ENCODE results near the gene COL15A1. TPM values are rescaled to one million over a fixed set of nuclear protein-coding genes. Genes with fewer than 3 reads are reported as not detected.

Gene COL15A1
- total RNA-seq, 1 experiment from 2014 or later, result 0.04 TPM

GRCh38 chr9:98955259-98955658, 11.6 kb downstream of the COL15A1 start:
- H3K4me1 ChIP-seq (ENCODE audit: insufficient read depth, low read length, poor library complexity, severe bottlenecking), result no peaks in the 10 kb centered on the region
- intact Hi-C loops (cut with micrococcal nuclease; ENCODE audit: unreplicated experiment), result no loop called here
- no peaks in the 10 kb centered on the region for H3K9me3 ChIP-seq (ENCODE audit: low read depth, low read length, poor library complexity, severe bottlenecking)
- no peaks in the 10 kb centered on the region for H3K27me3 ChIP-seq (replicated peaks; ENCODE audit: insufficient read depth, low read depth, low read length, poor library complexity)
- H3K27ac ChIP-seq (ENCODE audit: low read depth, low read length, poor library complexity, severe bottlenecking), result no peak overlapping the region
- ChIA-PET POLR2A (ENCODE audit: low non-redundant PET) (interaction anchor here (0.5 kb wide), 1 partner anchor 58 kb away, joined by 4 read pairs; no protein-coding TSS in a partner anchor), CTCF (no interaction called here)
- BruUV-seq (replicated peaks), result no TSS peak
- H3K4me3 ChIP-seq (ENCODE audit: low read depth, low read length, poor library complexity, severe bottlenecking), result no peak overlapping the region
- DNase-seq (ENCODE audit: low spot score), result no peak
- TF ChIP-seq EZH2 (IDR thresholded peaks at IDR 0.05; ENCODE audit: borderline replicate concordance, low read depth, low read length, poor library complexity, severe bottlenecking), result no peak
- TF ChIP-seq CTCF (conservative IDR thresholded peaks at IDR 0.05; ENCODE audit: low read depth, low read length), result no peak
- H3K36me3 ChIP-seq (ENCODE audit: insufficient read depth, low read length, poor library complexity, severe bottlenecking), result no peaks in the 10 kb centered on the region

GRCh38 chr9:98957826-98958225, 14.1 kb downstream of the COL15A1 start:
- intact Hi-C loops (cut with micrococcal nuclease; ENCODE audit: unreplicated experiment), result no loop called here
- no peaks in the 10 kb centered on the region for H3K27me3 ChIP-seq (replicated peaks; ENCODE audit: insufficient read depth, low read depth, low read length, poor library complexity)
- DNase-seq (ENCODE audit: low spot score), result no peak
- no TSS peak for BruUV-seq (replicated peaks)
- H3K4me3 ChIP-seq (ENCODE audit: low read depth, low read length, poor library complexity, severe bottlenecking), result no peak overlapping the region
- H3K36me3 ChIP-seq (ENCODE audit: insufficient read depth, low read length, poor library complexity, severe bottlenecking), result no peaks in the 10 kb centered on the region
- ChIA-PET CTCF (no interaction called here), POLR2A (ENCODE audit: low non-redundant PET) (no interaction called here)
- no peak overlapping the region for H3K27ac ChIP-seq (ENCODE audit: low read depth, low read length, poor library complexity, severe bottlenecking)
- no peak for TF ChIP-seq CTCF (conservative IDR thresholded peaks at IDR 0.05; ENCODE audit: low read depth, low read length)
- TF ChIP-seq EZH2 (IDR thresholded peaks at IDR 0.05; ENCODE audit: borderline replicate concordance, low read depth, low read length, poor library complexity, severe bottlenecking), result no peak
- no peaks in the 10 kb centered on the region for H3K9me3 ChIP-seq (ENCODE audit: low read depth, low read length, poor library complexity, severe bottlenecking)
- no peaks in the 10 kb centered on the region for H3K4me1 ChIP-seq (ENCODE audit: insufficient read depth, low read length, poor library complexity, severe bottlenecking)

GRCh38 chr9:98958271-98958984, 14.7 kb downstream of the COL15A1 start:
- no peaks in the 10 kb centered on the region for H3K4me1 ChIP-seq (ENCODE audit: insufficient read depth, low read length, poor library complexity, severe bottlenecking)
- CTCF ChIA-PET, result interaction anchor here (0.6 kb wide), 1 partner anchor 731 kb away, joined by 7 read pairs; no protein-coding TSS in a partner anchor
- no peaks in the 10 kb centered on the region for H3K36me3 ChIP-seq (ENCODE audit: insufficient read depth, low read length, poor library complexity, severe bottlenecking)
- no peaks in the 10 kb centered on the region for H3K9me3 ChIP-seq (ENCODE audit: low read depth, low read length, poor library complexity, severe bottlenecking)
- DNase-seq (ENCODE audit: low spot score), result no peak
- H3K27ac ChIP-seq (ENCODE audit: low read depth, low read length, poor library complexity, severe bottlenecking), result no peak overlapping the region
- H3K4me3 ChIP-seq (ENCODE audit: low read depth, low read length, poor library complexity, severe bottlenecking), result no peak overlapping the region
- no TSS peak for BruUV-seq (replicated peaks)
- no peaks in the 10 kb centered on the region for H3K27me3 ChIP-seq (replicated peaks; ENCODE audit: insufficient read depth, low read depth, low read length, poor library complexity)
- intact Hi-C loops (cut with micrococcal nuclease; ENCODE audit: unreplicated experiment), result no loop called here
- POLR2A ChIA-PET (ENCODE audit: low non-redundant PET), result no interaction called here
- TF ChIP-seq EZH2 (IDR thresholded peaks at IDR 0.05; ENCODE audit: borderline replicate concordance, low read depth, low read length, poor library complexity, severe bottlenecking), result no peak
- TF ChIP-seq CTCF (conservative IDR thresholded peaks at IDR 0.05; ENCODE audit: low read depth, low read length), result no peak

Measured in A673 (cell line).